GM19467 (cell line): ENCODE results near the gene BRI3.

Experiments
- ATAC-seq: cut with Tn5 transposase; IDR thresholded peaks from one replicate; pipeline ENCODE4 v1.9.1; 2021; ENCODE audit warnings: mild to moderate bottlenecking, moderate library complexity; ENCODE audit not compliant: unreplicated experiment

BRI3 gene

GRCh38 chr7:98335411-98335977 lies 54.0 kb downstream of the BRI3 start:
- ATAC-seq, result no peak

- no peak for ATAC-seq
Measured at GRCh38 chr7:98338441-98338840, 57.0 kb downstream of the BRI3 start.

GRCh38 chr7:98339043-98339442 lies 57.6 kb downstream of the BRI3 start:
- ATAC-seq, result no peak

- ATAC-seq, result no peak
Measured at GRCh38 chr7:98341106-98341505, 59.6 kb downstream of the BRI3 start.
